ENCODE results near the gene OR8K5.

Gene OR8K5

DNA sequence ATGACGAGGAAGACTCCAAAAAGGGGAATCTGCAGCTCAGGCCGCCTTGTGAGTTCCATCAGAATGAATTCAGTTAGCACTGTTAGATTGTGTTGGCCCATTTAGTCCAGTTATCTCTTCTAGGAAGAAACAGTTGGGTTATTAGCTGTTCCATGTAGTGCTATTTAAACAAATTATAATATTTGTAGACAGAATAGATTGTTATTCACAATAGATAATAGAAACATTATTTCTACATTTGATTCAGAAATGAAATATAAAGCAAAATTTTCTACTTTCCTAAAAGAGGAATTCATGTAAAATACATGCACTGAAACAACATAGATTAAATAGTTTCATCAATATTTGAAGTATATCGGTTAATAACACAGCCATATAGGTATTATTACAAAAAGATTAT is at the start of gene OR8K5:
Gene OR8K5, minus strand, starts transcription at position 101 of the 400 bp plus-strand sequence. Its CDS starts 0 bp downstream, at position 101.
- Histone ChIP-seq H3K9ac (ENCODE audit: low read depth, low read length) (no peak within 1 kb of the TSS), H3K9me3 (ENCODE audit: control insufficient read depth, insufficient read depth, low read length) (peaks cover 5% of the 10 kb centered on the region; the same call in 1 of the 2 replicates), H3K4me3 (ENCODE audit: low read depth, low read length) (no peak within 1 kb of the TSS), H3K4me1 (ENCODE audit: control insufficient read depth, insufficient read depth, low read length) (no peaks in the 10 kb centered on the region), H3K27me3 (ENCODE audit: control insufficient read depth, insufficient read depth, low read length) (no peaks in the 10 kb centered on the region), H3K36me3 (ENCODE audit: control insufficient read depth, insufficient read depth, low read length) (no peaks in the 10 kb centered on the region), H3K27ac (ENCODE audit: low read depth, low read length) (no peak within 1 kb of the TSS)

DNA sequence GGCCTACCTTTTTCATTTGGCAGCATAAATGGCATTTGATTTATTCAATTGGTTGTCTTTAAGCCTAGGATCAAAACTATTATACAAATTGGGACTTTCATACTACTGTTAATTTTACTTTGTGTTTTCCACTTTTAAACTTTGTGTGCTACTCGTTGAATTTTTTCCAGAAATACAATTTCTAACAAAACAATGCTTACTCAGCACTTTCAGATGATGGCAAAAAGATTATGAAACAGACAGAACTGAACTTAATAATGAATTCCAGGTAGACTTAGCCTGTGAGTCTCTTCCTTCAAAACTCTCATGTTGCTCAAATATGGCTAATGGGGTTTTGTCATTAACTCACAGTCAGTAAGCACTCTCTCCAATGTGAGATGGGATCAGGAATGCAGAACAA is 47.7 kb upstream of the OR8K5 start:
- Histone ChIP-seq H3K27ac (ENCODE audit: low read depth, low read length) (no peak overlapping the region), H3K9ac (ENCODE audit: low read depth, low read length) (no peak overlapping the region), H3K36me3 (ENCODE audit: control insufficient read depth, insufficient read depth, low read length) (no peaks in the 10 kb centered on the region), H3K4me1 (ENCODE audit: control insufficient read depth, insufficient read depth, low read length) (no peaks in the 10 kb centered on the region), H3K27me3 (ENCODE audit: control insufficient read depth, insufficient read depth, low read length) (no peaks in the 10 kb centered on the region), H3K4me3 (ENCODE audit: low read depth, low read length) (no peak overlapping the region), H3K9me3 (ENCODE audit: control insufficient read depth, insufficient read depth, low read length) (no peaks in the 10 kb centered on the region; the same call in 1 of the 2 replicates)

DNA sequence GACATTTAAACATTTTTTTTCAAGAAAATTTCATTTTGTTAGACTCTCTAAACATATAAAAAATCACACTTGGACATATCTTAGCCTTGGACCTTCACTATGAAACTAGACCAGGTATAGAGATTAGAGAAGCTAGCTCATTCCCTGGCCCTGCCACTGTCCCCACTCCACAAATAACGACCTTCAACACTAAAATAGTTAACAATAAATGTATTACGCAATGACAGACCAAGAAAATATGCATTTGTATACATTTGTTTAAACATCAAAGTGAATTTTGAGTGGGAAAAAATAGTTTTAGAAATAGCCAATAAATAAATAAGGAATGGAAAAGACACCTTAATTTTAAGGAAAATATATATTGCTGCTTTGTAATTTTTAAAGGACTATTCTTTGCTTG is 37.2 kb upstream of the OR8K5 start:
- Histone ChIP-seq H3K36me3 (ENCODE audit: control insufficient read depth, insufficient read depth, low read length) (no peaks in the 10 kb centered on the region), H3K4me1 (ENCODE audit: control insufficient read depth, insufficient read depth, low read length) (no peaks in the 10 kb centered on the region), H3K9me3 (ENCODE audit: control insufficient read depth, insufficient read depth, low read length) (no peaks in the 10 kb centered on the region), H3K27me3 (ENCODE audit: control insufficient read depth, insufficient read depth, low read length) (no peaks in the 10 kb centered on the region), H3K4me3 (ENCODE audit: low read depth, low read length) (no peak overlapping the region), H3K9ac (ENCODE audit: low read depth, low read length) (no peak overlapping the region), H3K27ac (ENCODE audit: low read depth, low read length) (no peak overlapping the region)

GRCh38 chr11:56196705-56197104 is 36.6 kb upstream of the OR8K5 start:
- Histone ChIP-seq H3K4me1 (ENCODE audit: control insufficient read depth, insufficient read depth, low read length) (no peaks in the 10 kb centered on the region), H3K4me3 (ENCODE audit: low read depth, low read length) (no peak overlapping the region), H3K9me3 (ENCODE audit: control insufficient read depth, insufficient read depth, low read length) (no peaks in the 10 kb centered on the region), H3K27ac (ENCODE audit: low read depth, low read length) (no peak overlapping the region), H3K36me3 (ENCODE audit: control insufficient read depth, insufficient read depth, low read length) (no peaks in the 10 kb centered on the region), H3K27me3 (ENCODE audit: control insufficient read depth, insufficient read depth, low read length) (no peaks in the 10 kb centered on the region), H3K9ac (ENCODE audit: low read depth, low read length) (no peak overlapping the region)

GRCh38 chr11:56188602-56189001 is 28.5 kb upstream of the OR8K5 start:
- H3K9me3 ChIP-seq (ENCODE audit: control insufficient read depth, insufficient read depth, low read length) = no peaks in the 10 kb centered on the region
- H3K9ac ChIP-seq (ENCODE audit: low read depth, low read length) = no peak overlapping the region
- H3K4me3 ChIP-seq (ENCODE audit: low read depth, low read length) = no peak overlapping the region
- H3K4me1 ChIP-seq (ENCODE audit: control insufficient read depth, insufficient read depth, low read length) = no peaks in the 10 kb centered on the region
- H3K27me3 ChIP-seq (ENCODE audit: control insufficient read depth, insufficient read depth, low read length) = no peaks in the 10 kb centered on the region
- H3K27ac ChIP-seq (ENCODE audit: low read depth, low read length) = no peak overlapping the region
- no peaks in the 10 kb centered on the region for H3K36me3 ChIP-seq (ENCODE audit: control insufficient read depth, insufficient read depth, low read length)

- Histone ChIP-seq H3K36me3 (ENCODE audit: control insufficient read depth, insufficient read depth, low read length) (no peaks in the 10 kb centered on the region), H3K9me3 (ENCODE audit: control insufficient read depth, insufficient read depth, low read length) (peaks cover 13% of the 10 kb centered on the region), H3K4me3 (ENCODE audit: low read depth, low read length) (no peak overlapping the region), H3K4me1 (ENCODE audit: control insufficient read depth, insufficient read depth, low read length) (no peaks in the 10 kb centered on the region), H3K27ac (ENCODE audit: low read depth, low read length) (no peak overlapping the region), H3K27me3 (ENCODE audit: control insufficient read depth, insufficient read depth, low read length) (no peaks in the 10 kb centered on the region), H3K9ac (ENCODE audit: low read depth, low read length) (no peak overlapping the region)
These were observed 23.3 kb upstream of the OR8K5 start for GRCh38 chr11:56183459-56183858.

DNA sequence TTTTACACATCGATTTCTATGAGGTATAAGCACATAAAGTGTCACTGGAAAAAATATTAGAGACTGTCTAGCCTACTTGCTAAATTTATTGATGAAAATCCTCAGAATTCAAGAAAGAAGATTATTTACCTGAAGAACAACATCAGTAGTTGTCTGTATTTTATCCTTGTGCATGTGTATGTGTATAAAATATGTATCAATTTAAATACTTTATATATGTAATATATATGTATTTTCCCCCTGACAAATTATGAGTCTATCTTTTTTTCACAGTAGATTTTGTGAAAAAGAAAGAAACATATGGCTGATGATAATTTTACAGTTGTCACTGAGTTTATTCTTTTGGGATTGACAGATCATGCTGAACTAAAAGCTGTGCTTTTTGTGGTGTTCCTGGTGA is 16.2 kb upstream of the OR8K5 start, which contains the start of gene OR5J2:
Gene OR5J2, plus strand, starts transcription at position 301 of the 400 bp plus-strand sequence. Its CDS starts 0 bp downstream, at position 301.
- Histone ChIP-seq H3K27me3 (ENCODE audit: control insufficient read depth, insufficient read depth, low read length) (no peaks in the 10 kb centered on the region), H3K4me3 (ENCODE audit: low read depth, low read length) (no peak within 1 kb of the TSS), H3K4me1 (ENCODE audit: control insufficient read depth, insufficient read depth, low read length) (no peaks in the 10 kb centered on the region), H3K9me3 (ENCODE audit: control insufficient read depth, insufficient read depth, low read length) (peaks cover 13% of the 10 kb centered on the region), H3K27ac (ENCODE audit: low read depth, low read length) (no peak within 1 kb of the TSS), H3K9ac (ENCODE audit: low read depth, low read length) (no peak within 1 kb of the TSS), H3K36me3 (ENCODE audit: control insufficient read depth, insufficient read depth, low read length) (no peaks in the 10 kb centered on the region)

- no peaks in the 10 kb centered on the region for H3K36me3 ChIP-seq (ENCODE audit: control insufficient read depth, insufficient read depth, low read length)
- H3K27ac ChIP-seq (ENCODE audit: low read depth, low read length) = no peak overlapping the region
- H3K9ac ChIP-seq (ENCODE audit: low read depth, low read length) = no peak overlapping the region
- H3K4me1 ChIP-seq (ENCODE audit: control insufficient read depth, insufficient read depth, low read length) = no peaks in the 10 kb centered on the region
- H3K9me3 ChIP-seq (ENCODE audit: control insufficient read depth, insufficient read depth, low read length) = no peaks in the 10 kb centered on the region
- H3K4me3 ChIP-seq (ENCODE audit: low read depth, low read length) = no peak overlapping the region
- no peaks in the 10 kb centered on the region for H3K27me3 ChIP-seq (ENCODE audit: control insufficient read depth, insufficient read depth, low read length)
These were observed 12.2 kb upstream of the OR8K5 start for GRCh38 chr11:56172256-56172830.

GRCh38 chr11:56163804-56164203 is 3.7 kb upstream of the OR8K5 start:
- Histone ChIP-seq H3K27ac (ENCODE audit: low read depth, low read length) (no peak overlapping the region), H3K36me3 (ENCODE audit: control insufficient read depth, insufficient read depth, low read length) (no peaks in the 10 kb centered on the region), H3K4me1 (ENCODE audit: control insufficient read depth, insufficient read depth, low read length) (no peaks in the 10 kb centered on the region), H3K4me3 (ENCODE audit: low read depth, low read length) (no peak overlapping the region), H3K9ac (ENCODE audit: low read depth, low read length) (no peak overlapping the region), H3K27me3 (ENCODE audit: control insufficient read depth, insufficient read depth, low read length) (no peaks in the 10 kb centered on the region), H3K9me3 (ENCODE audit: control insufficient read depth, insufficient read depth, low read length) (no peaks in the 10 kb centered on the region)

DNA sequence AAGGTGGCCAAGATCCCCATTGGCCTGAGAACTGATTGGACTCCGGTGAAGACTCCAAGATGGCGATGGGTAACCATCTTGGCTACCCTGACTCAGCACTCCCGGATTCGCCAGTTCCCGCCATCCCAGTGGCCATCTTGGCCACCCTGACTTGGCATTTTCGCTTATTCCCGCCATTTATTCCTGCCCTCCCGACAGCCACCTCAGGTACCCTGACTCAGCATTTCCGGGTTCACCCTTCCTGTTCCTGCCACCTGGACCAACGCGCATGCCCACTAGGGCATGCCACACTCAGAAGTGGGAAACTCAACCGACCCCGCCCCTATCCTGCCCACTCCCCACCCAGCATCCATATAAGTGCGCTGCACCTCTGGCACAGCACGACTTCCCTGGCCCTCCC is 7.8 kb downstream of the OR8K5 start:
- no peaks in the 10 kb centered on the region for H3K27me3 ChIP-seq (ENCODE audit: control insufficient read depth, insufficient read depth, low read length)
- no peak overlapping the region for H3K9ac ChIP-seq (ENCODE audit: low read depth, low read length)
- H3K4me3 ChIP-seq (ENCODE audit: low read depth, low read length) = no peak overlapping the region
- no peak overlapping the region for H3K27ac ChIP-seq (ENCODE audit: low read depth, low read length)
- peaks cover 23% of the 10 kb centered on the region for H3K9me3 ChIP-seq (ENCODE audit: control insufficient read depth, insufficient read depth, low read length)
- H3K4me1 ChIP-seq (ENCODE audit: control insufficient read depth, insufficient read depth, low read length) = no peaks in the 10 kb centered on the region
- H3K36me3 ChIP-seq (ENCODE audit: control insufficient read depth, insufficient read depth, low read length) = no peaks in the 10 kb centered on the region

GRCh38 chr11:56151376-56151775 is 8.7 kb downstream of the OR8K5 start:
- Histone ChIP-seq H3K36me3 (ENCODE audit: control insufficient read depth, insufficient read depth, low read length) (no peaks in the 10 kb centered on the region), H3K27ac (ENCODE audit: low read depth, low read length) (no peak overlapping the region), H3K4me3 (ENCODE audit: low read depth, low read length) (no peak overlapping the region), H3K9ac (ENCODE audit: low read depth, low read length) (no peak overlapping the region), H3K9me3 (ENCODE audit: control insufficient read depth, insufficient read depth, low read length) (peaks cover 23% of the 10 kb centered on the region), H3K27me3 (ENCODE audit: control insufficient read depth, insufficient read depth, low read length) (no peaks in the 10 kb centered on the region), H3K4me1 (ENCODE audit: control insufficient read depth, insufficient read depth, low read length) (no peaks in the 10 kb centered on the region)

All from HUES48 (cell line).